22Rv1 (cell line): ENCODE results near the gene UGT1A8.

Experiments used
- H3K27ac ChIP-seq: fragments of 450-650 bp; 2 replicates; pipeline ENCODE4 v1.5.1; 2017
- CTCF ChIP-seq: fragments of 450-650 bp; IDR thresholded peaks from 2 replicates; pipeline ENCODE4 v1.5.1; 2017; ENCODE audit warnings: mild to moderate bottlenecking
- ZFX ChIP-seq: fragments of 450-650 bp; IDR thresholded peaks from 2 replicates; pipeline ENCODE4 v1.6.1; 2017; ENCODE audit warnings: antibody characterized with exemption, borderline replicate concordance

UGT1A8 gene

DNA sequence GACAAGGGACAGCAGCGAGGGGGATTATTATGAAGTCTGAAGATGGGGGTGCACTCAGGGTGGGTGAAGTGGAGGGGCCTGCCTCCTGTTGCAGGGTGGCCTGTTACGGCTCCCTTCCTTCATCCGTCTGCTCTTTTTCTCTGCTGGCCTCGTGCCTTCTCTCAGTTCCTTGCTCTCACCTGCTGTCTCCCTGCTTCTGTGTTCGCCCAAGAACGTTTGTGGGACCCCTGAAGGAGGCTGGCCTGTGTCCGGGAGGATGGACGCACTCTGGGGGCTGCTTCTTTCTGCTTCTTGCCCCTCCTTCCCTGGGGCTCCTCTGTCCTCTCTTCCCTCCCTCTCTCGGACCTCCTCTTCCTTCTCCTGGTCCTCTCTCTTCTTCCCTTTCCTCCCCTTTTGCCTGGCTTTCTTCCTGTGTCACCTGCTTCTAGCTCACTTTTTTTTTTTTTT lies 174.5 kb downstream of the UGT1A8 start:
- no peak overlapping the region for H3K27ac ChIP-seq
- TF ChIP-seq ZFX (no peak), CTCF (no peak)

DNA sequence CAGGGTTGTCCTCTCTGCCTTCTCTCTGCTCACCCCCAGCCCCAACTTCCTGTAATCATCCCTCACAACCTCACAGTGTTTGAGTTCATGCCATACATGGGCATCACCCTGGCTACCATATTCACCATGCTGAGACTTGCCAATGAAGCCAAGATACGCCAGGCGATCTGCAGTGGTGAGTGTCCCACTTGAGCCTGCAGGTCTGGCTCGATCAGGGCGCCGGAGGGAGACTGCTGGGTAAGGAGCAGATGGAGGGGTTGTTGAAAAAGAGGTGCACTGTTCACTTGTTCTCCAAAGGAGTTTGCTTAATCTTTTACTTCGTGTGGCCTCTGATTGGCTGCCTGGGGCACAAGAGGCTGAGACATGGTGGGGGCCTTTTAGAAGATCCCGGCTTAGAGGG lies 175.3 kb downstream of the UGT1A8 start:
- H3K27ac ChIP-seq, result no peak overlapping the region
- TF ChIP-seq CTCF (no peak), ZFX (no peak)

DNA sequence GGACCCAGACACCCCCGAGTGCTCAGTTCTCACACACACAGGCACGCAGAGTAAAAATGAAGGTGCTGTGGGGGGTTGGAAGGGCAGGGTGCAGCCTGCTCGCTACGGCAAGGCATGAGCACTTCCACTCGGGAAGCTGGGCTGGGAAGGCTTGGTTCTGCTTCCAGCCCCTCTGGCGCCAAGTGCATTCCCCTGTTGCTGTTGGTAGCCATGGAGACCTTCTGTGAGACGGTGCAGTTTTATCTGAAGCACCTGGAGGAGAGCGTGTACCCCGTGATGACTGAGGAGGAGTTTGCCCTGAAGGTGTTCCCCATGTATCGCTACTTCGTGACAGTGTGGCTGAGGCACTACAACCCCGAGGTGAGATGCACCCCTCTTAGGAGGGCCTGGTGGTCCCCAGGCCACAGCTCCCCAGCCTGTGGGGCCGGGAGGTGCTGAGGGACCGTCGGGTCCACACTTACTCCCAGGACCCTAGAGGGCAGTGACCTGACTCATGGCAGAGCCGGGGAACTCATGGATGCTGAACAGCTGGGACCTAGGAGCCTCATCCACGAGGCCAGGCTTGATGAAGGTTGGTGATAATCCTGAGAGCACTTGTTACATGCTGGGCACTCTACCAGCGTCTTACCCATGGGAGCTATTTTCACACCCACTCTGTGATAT lies 176.2 kb downstream of the UGT1A8 start:
- no peak for TF ChIP-seq ZFX
- TF ChIP-seq CTCF, result no peak
- no peak overlapping the region for H3K27ac ChIP-seq

DNA sequence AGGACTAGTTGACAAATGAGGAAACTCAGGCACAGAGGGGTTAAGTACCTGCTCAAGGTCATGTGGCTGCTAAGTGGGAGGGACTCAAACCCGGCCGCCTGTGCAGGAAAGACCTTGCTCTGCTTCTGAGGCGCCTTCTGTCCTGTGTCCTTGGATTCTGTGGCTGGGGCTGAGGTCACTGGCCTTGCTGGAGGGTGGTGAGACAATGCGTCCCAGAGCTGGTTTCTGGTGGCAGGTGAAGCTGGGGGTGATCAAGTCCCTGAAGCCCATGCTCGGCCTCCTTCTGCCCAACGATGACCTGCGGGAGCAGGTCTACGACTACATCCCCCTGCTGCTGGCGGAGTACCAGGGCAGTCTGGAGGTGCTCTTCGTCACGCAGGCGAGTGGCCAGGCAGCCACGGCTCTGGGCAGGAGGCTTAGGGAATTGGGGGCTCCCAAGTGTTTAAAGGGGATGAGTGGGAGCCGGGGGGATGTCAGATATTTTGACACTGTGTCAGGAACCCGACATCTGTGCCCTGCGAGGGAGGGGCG lies 176.8 kb downstream of the UGT1A8 start:
- H3K27ac ChIP-seq, result no peak overlapping the region

DNA sequence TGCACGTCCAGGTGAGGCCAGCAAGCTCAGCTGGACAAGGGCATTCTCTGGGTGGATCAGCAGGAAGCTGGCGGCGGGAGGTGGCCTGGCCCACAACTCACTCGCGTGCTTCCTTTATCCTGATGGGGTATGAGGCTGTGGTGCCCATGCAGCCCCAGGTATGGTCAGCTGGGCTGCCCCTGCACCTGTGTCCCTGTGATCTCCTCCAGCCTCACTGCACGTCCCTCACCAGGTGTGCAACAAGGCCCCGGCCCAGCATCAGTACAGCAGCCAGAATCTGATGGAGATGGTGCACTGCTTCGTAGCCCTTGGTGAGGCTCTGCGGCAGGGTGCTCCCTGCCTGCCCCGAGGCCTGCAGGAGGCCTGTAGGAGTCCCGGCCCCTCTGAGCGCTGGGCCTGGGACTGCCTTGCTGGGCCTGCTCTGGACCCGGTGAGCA lies 178.3 kb downstream of the UGT1A8 start:
- TF ChIP-seq CTCF (no peak), ZFX (no peak)
- H3K27ac ChIP-seq, result no peak overlapping the region

More for the DNA sequence above, 176.8 kb downstream of the UGT1A8 start:
- TF ChIP-seq ZFX (no peak), CTCF (no peak)

GRCh38 chr2:233796254-233796653 lies 178.8 kb downstream of the UGT1A8 start:
- H3K27ac ChIP-seq, result no peak overlapping the region
- TF ChIP-seq CTCF (no peak), ZFX (no peak)

- no peak overlapping the region for H3K27ac ChIP-seq
- TF ChIP-seq ZFX (no peak), CTCF (no peak)
Measured at GRCh38 chr2:233798335-233799086, 181.1 kb downstream of the UGT1A8 start.
